Measurements from ENCODE around the gene NEK6.

NEK6 gene

DNA sequence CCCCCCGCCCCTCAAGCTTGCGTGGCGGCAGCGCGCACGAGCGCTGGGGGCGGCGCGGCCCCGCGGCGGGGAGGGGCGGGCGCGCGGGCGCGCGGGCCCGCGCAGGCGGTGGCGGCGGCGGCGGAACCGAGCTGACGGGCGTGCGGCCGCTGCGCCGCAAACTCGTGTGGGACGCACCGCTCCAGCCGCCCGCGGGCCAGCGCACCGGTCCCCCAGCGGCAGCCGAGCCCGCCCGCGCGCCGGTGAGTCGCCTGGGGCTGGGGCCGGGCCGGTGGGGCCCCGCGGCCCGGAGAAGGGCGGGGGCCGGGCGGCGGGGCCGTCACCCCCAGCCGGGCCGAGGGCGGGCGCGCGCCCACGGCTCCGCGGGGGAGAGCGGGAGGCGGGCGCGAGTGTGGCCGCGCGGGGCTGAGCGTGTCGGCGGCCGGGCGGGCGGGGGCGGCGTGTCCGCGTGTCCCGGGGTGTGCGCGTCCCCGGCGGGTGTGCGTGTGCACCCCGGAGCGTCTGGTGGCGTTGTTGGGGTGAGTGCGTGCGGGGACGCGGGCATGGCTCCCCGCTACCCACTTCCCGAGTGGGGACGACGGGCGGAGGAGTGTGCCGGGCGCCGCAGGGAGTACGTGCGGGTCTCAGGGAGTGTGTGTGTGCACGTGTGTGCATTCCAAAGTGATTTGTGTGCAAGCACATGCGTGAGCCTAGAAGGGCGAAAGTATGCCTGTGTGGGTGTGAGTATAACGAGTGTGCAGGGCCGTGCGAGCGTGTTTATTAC lies at the start of gene NEK6:
Gene NEK6 (plus strand): TSS at position 106 of the 763 bp plus-strand sequence. CDS start 44,016 bp downstream, outside the sequence.
- DNase-seq (ENCODE audit: low read depth, low spot score): no peak
- no peaks in the 10 kb centered on the region for H3K36me3 ChIP-seq (ENCODE audit: control insufficient read depth, insufficient read depth, low read length)
- no peak within 1 kb of the TSS for H3K27ac ChIP-seq (ENCODE audit: low read length)
- H3K4me3 ChIP-seq (ENCODE audit: low read length): peak within 1 kb of the TSS; percentile 86
- no peaks in the 10 kb centered on the region for H3K27me3 ChIP-seq (ENCODE audit: control insufficient read depth, insufficient read depth, low read length)
- H3K9me3 ChIP-seq (ENCODE audit: control insufficient read depth, insufficient read depth, low read length): no peaks in the 10 kb centered on the region
- no CpG with 5 or more reads among the region's 116 CpGs for WGBS (ENCODE audit: insufficient coverage, insufficient read length)
- peaks cover 6% of the 10 kb centered on the region for H3K4me1 ChIP-seq (ENCODE audit: control insufficient read depth, insufficient read depth, low read length)

DNA sequence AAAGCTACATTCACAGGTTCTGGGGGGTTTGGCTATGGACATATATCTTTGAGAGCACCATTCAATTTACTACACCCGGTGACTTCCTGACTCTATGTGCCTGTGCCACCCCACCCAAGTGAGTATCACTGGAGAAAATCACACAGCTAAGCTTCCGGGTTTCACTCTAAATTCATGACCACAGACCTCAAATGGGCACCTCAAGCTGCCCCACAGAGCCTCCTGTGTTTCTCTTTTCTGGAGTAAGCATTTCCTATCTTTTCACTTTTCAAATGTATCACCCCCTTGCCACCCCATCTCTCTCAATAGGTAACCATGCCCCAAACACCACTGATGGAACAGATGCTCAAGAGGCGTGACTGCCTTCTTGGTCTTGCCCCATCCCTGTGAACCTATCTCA lies 49.2 kb upstream of the NEK6 start:
- H3K4me3 ChIP-seq (ENCODE audit: low read length): no peak overlapping the region
- H3K4me1 ChIP-seq (ENCODE audit: control insufficient read depth, insufficient read depth, low read length): no peaks in the 10 kb centered on the region
- H3K36me3 ChIP-seq (ENCODE audit: control insufficient read depth, insufficient read depth, low read length): no peaks in the 10 kb centered on the region
- no peak for DNase-seq (ENCODE audit: low read depth, low spot score)
- no CpG with 5 or more reads among the region's 3 CpGs for WGBS (ENCODE audit: insufficient coverage, insufficient read length)
- no peaks in the 10 kb centered on the region for H3K27me3 ChIP-seq (ENCODE audit: control insufficient read depth, insufficient read depth, low read length)
- no peak overlapping the region for H3K27ac ChIP-seq (ENCODE audit: low read length)
- no peaks in the 10 kb centered on the region for H3K9me3 ChIP-seq (ENCODE audit: control insufficient read depth, insufficient read depth, low read length)

DNA sequence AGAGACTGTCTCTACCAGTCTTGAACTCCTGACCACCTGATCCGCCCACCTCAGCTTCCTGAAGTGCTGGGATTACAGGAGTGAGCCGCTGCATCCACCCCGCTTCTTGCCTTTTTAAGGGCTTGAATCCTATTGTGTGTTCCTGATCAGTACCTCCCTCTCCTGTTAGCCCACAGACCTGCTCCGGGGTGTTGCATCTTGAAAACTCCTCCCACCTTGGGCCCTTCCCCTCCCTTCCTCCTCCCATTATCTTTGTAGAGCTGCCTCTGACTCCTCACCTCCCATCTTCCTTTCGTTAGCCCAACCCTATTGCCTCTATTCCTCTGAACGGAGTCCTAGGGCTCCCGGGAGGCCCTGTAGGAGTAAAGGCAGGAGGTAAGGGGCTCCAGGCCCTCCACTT lies 48.5 kb upstream of the NEK6 start:
- Histone ChIP-seq H3K27me3 (ENCODE audit: control insufficient read depth, insufficient read depth, low read length) (no peaks in the 10 kb centered on the region), H3K4me3 (ENCODE audit: low read length) (no peak overlapping the region), H3K27ac (ENCODE audit: low read length) (no peak overlapping the region), H3K9me3 (ENCODE audit: control insufficient read depth, insufficient read depth, low read length) (no peaks in the 10 kb centered on the region), H3K4me1 (ENCODE audit: control insufficient read depth, insufficient read depth, low read length) (no peaks in the 10 kb centered on the region), H3K36me3 (ENCODE audit: control insufficient read depth, insufficient read depth, low read length) (no peaks in the 10 kb centered on the region)
- peak; percentile 27 for DNase-seq (ENCODE audit: low read depth, low spot score)
- no CpG with 5 or more reads among the region's 7 CpGs for WGBS (ENCODE audit: insufficient coverage, insufficient read length)

DNA sequence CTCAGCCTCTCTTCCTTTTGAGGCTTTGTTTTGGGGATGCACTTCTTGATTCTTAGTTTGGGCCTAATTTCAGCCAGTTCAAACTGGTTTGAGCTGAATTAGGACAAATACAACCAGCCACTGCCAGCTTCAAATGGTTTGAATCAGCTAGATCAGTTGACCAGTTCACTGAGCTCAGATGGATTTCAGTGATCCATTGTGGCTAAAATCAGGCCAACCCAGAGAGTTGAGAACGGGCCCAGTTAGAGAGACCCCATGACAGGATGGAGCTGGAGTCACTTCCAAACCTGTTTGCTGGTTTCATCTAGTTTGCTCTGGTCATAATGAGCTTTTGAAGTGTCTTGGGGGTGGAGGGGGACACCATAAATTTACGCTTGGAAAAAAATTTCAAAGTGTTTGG lies 48.0 kb upstream of the NEK6 start:
- no peaks in the 10 kb centered on the region for H3K4me1 ChIP-seq (ENCODE audit: control insufficient read depth, insufficient read depth, low read length)
- H3K4me3 ChIP-seq (ENCODE audit: low read length): no peak overlapping the region
- no peak overlapping the region for H3K27ac ChIP-seq (ENCODE audit: low read length)
- DNase-seq (ENCODE audit: low read depth, low spot score): no peak
- no peaks in the 10 kb centered on the region for H3K27me3 ChIP-seq (ENCODE audit: control insufficient read depth, insufficient read depth, low read length)
- WGBS (ENCODE audit: insufficient coverage, insufficient read length): no CpG with 5 or more reads among the region's 2 CpGs
- H3K9me3 ChIP-seq (ENCODE audit: control insufficient read depth, insufficient read depth, low read length): no peaks in the 10 kb centered on the region
- H3K36me3 ChIP-seq (ENCODE audit: control insufficient read depth, insufficient read depth, low read length): no peaks in the 10 kb centered on the region

DNA sequence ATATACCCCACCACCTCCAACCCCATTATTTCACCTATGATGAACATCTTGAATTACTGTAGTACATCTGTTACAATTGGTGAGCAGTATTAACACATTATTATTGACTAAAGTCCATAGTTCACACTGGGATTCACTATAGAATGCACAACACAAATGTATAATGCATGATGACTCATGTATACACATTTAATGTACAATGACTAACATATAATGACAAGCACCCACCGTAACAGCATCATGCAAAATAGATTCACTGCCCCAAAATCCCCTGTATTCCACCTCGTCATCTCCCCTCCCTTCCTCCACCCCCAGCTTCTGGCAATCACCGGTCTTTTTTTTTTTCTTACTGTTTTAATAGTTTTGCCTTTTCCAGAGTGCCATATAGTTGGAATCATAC lies 47.1 kb upstream of the NEK6 start:
- no peak overlapping the region for H3K4me3 ChIP-seq (ENCODE audit: low read length)
- no peaks in the 10 kb centered on the region for H3K36me3 ChIP-seq (ENCODE audit: control insufficient read depth, insufficient read depth, low read length)
- H3K9me3 ChIP-seq (ENCODE audit: control insufficient read depth, insufficient read depth, low read length): no peaks in the 10 kb centered on the region
- no peaks in the 10 kb centered on the region for H3K4me1 ChIP-seq (ENCODE audit: control insufficient read depth, insufficient read depth, low read length)
- WGBS (ENCODE audit: insufficient coverage, insufficient read length): no CpG with 5 or more reads among the region's 3 CpGs
- DNase-seq (ENCODE audit: low read depth, low spot score): no peak
- no peaks in the 10 kb centered on the region for H3K27me3 ChIP-seq (ENCODE audit: control insufficient read depth, insufficient read depth, low read length)
- no peak overlapping the region for H3K27ac ChIP-seq (ENCODE audit: low read length)

DNA sequence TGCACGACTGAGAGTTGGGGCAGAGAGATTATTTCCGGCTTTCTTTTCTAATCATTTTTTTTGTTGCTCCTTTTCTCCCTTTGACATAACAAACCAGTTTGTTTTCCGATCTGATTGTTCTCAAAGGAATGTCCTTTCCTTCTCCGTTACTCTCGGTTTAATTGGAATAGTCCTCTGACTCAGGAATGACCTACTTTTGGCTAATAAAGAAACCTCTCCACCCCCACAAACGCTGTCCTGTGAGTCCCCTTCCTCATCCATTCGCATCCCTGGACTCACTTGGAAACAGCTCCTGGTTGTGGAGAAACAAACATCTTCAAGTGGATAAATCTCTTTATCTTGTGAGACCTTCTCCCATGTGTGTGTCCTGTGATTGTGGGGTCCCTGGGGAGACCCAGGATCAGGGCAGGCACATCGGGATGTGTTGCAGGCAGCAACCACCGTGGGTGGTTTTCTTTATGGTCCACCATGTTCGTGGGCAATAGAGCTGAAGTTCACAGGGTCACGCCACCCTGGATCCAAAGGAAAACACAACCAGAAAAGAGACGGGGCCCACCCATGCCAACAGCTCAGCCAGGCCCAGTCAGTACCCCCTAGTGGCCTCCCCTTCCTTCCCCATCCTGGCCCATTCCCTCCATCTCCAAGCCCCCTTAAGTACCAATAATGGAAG lies 45.2 kb upstream of the NEK6 start:
- WGBS (ENCODE audit: insufficient coverage, insufficient read length): no CpG with 5 or more reads among the region's 12 CpGs
- H3K9me3 ChIP-seq (ENCODE audit: control insufficient read depth, insufficient read depth, low read length): no peaks in the 10 kb centered on the region
- H3K4me3 ChIP-seq (ENCODE audit: low read length): no peak overlapping the region
- H3K27ac ChIP-seq (ENCODE audit: low read length): no peak overlapping the region
- no peak for DNase-seq (ENCODE audit: low read depth, low spot score)
- no peaks in the 10 kb centered on the region for H3K27me3 ChIP-seq (ENCODE audit: control insufficient read depth, insufficient read depth, low read length)
- no peaks in the 10 kb centered on the region for H3K36me3 ChIP-seq (ENCODE audit: control insufficient read depth, insufficient read depth, low read length)
- H3K4me1 ChIP-seq (ENCODE audit: control insufficient read depth, insufficient read depth, low read length): no peaks in the 10 kb centered on the region

GRCh38 chr9:124213396-124213795 lies 44.4 kb upstream of the NEK6 start:
- H3K27ac ChIP-seq (ENCODE audit: low read length): no peak overlapping the region
- no peaks in the 10 kb centered on the region for H3K27me3 ChIP-seq (ENCODE audit: control insufficient read depth, insufficient read depth, low read length)
- no CpG with 5 or more reads among the region's 12 CpGs for WGBS (ENCODE audit: insufficient coverage, insufficient read length)
- H3K36me3 ChIP-seq (ENCODE audit: control insufficient read depth, insufficient read depth, low read length): no peaks in the 10 kb centered on the region
- no peaks in the 10 kb centered on the region for H3K9me3 ChIP-seq (ENCODE audit: control insufficient read depth, insufficient read depth, low read length)
- no peak overlapping the region for H3K4me3 ChIP-seq (ENCODE audit: low read length)
- DNase-seq (ENCODE audit: low read depth, low spot score): no peak
- no peaks in the 10 kb centered on the region for H3K4me1 ChIP-seq (ENCODE audit: control insufficient read depth, insufficient read depth, low read length)

DNA sequence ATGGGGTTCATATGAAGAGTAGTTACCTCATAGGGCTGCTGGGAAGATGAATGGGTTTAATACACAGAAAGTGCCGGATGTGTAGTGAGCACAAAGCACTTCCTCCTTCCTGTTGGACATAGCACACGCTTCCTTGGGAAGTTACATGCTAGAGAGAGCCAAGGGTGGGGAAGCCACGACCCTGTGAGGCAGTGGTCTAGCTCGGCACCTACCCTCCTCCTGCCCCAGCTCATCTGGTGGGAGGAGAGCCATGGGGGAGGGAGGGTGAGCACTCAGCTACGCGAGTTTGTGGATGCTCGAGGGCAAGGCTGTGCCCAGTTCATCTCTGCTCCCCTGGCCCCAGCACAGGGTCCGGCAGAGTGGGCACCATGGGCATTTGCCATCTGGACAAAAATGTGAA lies 43.6 kb upstream of the NEK6 start:
- no peak overlapping the region for H3K4me3 ChIP-seq (ENCODE audit: low read length)
- H3K36me3 ChIP-seq (ENCODE audit: control insufficient read depth, insufficient read depth, low read length): no peaks in the 10 kb centered on the region
- H3K27me3 ChIP-seq (ENCODE audit: control insufficient read depth, insufficient read depth, low read length): no peaks in the 10 kb centered on the region
- H3K4me1 ChIP-seq (ENCODE audit: control insufficient read depth, insufficient read depth, low read length): no peaks in the 10 kb centered on the region
- no CpG with 5 or more reads among the region's 8 CpGs for WGBS (ENCODE audit: insufficient coverage, insufficient read length)
- no peak overlapping the region for H3K27ac ChIP-seq (ENCODE audit: low read length)
- H3K9me3 ChIP-seq (ENCODE audit: control insufficient read depth, insufficient read depth, low read length): no peaks in the 10 kb centered on the region
- DNase-seq (ENCODE audit: low read depth, low spot score): no peak

DNA sequence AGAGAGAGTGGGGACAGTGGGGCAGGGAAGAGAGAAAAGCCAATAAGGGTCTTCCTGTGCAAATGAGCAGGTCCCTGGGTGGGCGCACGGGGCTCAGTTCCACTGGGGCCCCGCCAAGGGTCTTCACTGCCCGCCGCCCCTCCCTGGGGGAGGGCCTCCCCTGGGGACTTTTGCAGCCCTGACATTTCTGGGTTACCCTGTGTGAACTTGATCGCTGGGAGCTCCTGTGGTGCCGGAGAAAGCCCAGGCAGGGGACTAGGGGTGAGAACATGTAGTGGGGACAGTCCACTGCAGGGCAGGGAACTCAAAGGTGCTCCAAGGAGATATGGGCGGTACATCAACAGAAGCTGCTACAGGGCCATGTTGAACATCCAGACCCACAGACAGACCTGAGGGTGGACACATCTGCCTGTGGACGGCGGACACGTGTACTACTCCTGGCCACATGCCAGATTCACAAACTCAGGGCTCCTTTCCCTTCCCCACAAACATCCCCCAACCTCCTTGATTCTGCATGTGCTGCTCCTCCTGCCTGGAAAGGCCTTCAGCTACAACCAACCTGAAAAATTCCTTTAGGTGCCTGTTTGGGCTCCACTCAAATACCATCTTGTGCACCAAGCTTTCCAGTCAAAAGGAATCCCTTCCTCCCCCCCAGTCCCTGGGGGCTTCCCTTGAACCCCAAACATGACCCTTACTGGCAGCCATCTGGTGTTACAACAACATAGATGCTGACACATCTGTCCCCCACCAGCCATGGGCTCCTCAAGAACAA lies 43.0 kb upstream of the NEK6 start:
- H3K27ac ChIP-seq (ENCODE audit: low read length): no peak overlapping the region
- H3K4me1 ChIP-seq (ENCODE audit: control insufficient read depth, insufficient read depth, low read length): no peaks in the 10 kb centered on the region
- no peak for DNase-seq (ENCODE audit: low read depth, low spot score)
- H3K36me3 ChIP-seq (ENCODE audit: control insufficient read depth, insufficient read depth, low read length): no peaks in the 10 kb centered on the region
- no CpG with 5 or more reads among the region's 11 CpGs for WGBS (ENCODE audit: insufficient coverage, insufficient read length)
- H3K27me3 ChIP-seq (ENCODE audit: control insufficient read depth, insufficient read depth, low read length): no peaks in the 10 kb centered on the region
- no peaks in the 10 kb centered on the region for H3K9me3 ChIP-seq (ENCODE audit: control insufficient read depth, insufficient read depth, low read length)
- no peak overlapping the region for H3K4me3 ChIP-seq (ENCODE audit: low read length)

- Histone ChIP-seq H3K9me3 (ENCODE audit: control insufficient read depth, insufficient read depth, low read length) (no peaks in the 10 kb centered on the region), H3K27ac (ENCODE audit: low read length) (no peak overlapping the region), H3K4me3 (ENCODE audit: low read length) (no peak overlapping the region), H3K4me1 (ENCODE audit: control insufficient read depth, insufficient read depth, low read length) (no peaks in the 10 kb centered on the region), H3K36me3 (ENCODE audit: control insufficient read depth, insufficient read depth, low read length) (no peaks in the 10 kb centered on the region), H3K27me3 (ENCODE audit: control insufficient read depth, insufficient read depth, low read length) (no peaks in the 10 kb centered on the region)
- no CpG with 5 or more reads among the region's 6 CpGs for WGBS (ENCODE audit: insufficient coverage, insufficient read length)
- DNase-seq (ENCODE audit: low read depth, low spot score): no peak
Measured at GRCh38 chr9:124215368-124215910, 42.3 kb upstream of the NEK6 start.

Measured in iPS DF 6.9 (cell line).